ENCODE measurements around the gene OXCT1.

The OXCT1 gene

GRCh38 chr5:41869724-41870626 is at the start of gene OXCT1:
Gene OXCT1 (minus strand): TSS chr5:41870425. CDS start chr5:41870358, 67 bp downstream.
- in situ Hi-C loops (cut with HindIII; ENCODE audit: low sequenced_read_pairs): loop anchor here (10.0 kb wide), 1 partner anchor 195 kb away; no protein-coding TSS in a partner anchor

GRCh38 chr5:41918105-41918504 is 47.9 kb upstream of the OXCT1 start:
- in situ Hi-C loops (cut with HindIII; ENCODE audit: low sequenced_read_pairs): no loop called here

GRCh38 chr5:41908374-41909079 is 38.3 kb upstream of the OXCT1 start:
- in situ Hi-C loops (cut with HindIII; ENCODE audit: low sequenced_read_pairs): no loop called here

DNA sequence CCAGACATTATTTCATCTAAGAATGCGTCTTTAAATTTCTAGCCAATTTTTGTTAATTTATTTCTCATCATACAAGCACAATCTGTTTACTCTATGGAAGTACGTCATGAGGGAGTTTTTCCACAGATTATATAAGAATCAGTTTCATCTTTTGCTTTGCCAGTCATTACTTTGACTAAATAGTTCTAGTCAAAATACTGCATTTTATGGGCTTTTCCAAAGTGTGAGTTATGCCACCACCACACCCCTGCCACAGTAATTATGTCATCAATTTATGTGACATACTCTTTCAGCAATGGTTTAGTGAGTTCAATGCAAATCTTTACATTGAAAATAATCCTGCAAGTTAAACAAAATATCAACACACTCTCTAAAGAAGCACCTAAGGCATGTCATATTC is 35.9 kb upstream of the OXCT1 start:
- in situ Hi-C loops (cut with HindIII; ENCODE audit: low sequenced_read_pairs): no loop called here

GRCh38 chr5:41903892-41904799 is 33.9 kb upstream of the OXCT1 start, which contains the start of gene RIMOC1:
Gene RIMOC1 (plus strand): TSS chr5:41904344. CDS start chr5:41904368, 24 bp downstream.
- in situ Hi-C loops (cut with HindIII; ENCODE audit: low sequenced_read_pairs): no loop called here

GRCh38 chr5:41903382-41903891 is 33.2 kb upstream of the OXCT1 start:
- in situ Hi-C loops (cut with HindIII; ENCODE audit: low sequenced_read_pairs): no loop called here

- in situ Hi-C loops (cut with HindIII; ENCODE audit: low sequenced_read_pairs): no loop called here
Observed at GRCh38 chr5:41896230-41896629, 26.0 kb upstream of the OXCT1 start.

- in situ Hi-C loops (cut with HindIII; ENCODE audit: low sequenced_read_pairs): no loop called here
Observed at GRCh38 chr5:41893074-41893851, 23.0 kb upstream of the OXCT1 start.

DNA sequence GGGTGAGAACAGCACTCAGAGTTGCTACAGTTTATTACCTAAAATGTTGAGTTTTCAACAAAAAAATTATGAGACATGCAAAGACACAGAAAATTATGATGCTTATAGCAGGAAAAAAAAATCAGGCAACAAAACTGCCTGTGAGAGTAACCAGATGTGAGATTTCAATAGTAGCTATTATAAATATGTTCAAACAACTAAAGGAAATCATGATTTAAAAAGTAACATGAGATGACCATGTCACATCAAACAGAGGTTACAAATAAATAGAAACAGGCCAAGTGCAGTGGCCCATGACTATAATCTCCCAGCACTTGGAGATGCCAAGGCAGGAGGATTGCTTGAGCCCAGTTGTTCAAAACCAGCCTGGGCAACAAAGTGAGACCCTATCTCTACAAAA is 21.8 kb upstream of the OXCT1 start:
- in situ Hi-C loops (cut with HindIII; ENCODE audit: low sequenced_read_pairs): no loop called here

DNA sequence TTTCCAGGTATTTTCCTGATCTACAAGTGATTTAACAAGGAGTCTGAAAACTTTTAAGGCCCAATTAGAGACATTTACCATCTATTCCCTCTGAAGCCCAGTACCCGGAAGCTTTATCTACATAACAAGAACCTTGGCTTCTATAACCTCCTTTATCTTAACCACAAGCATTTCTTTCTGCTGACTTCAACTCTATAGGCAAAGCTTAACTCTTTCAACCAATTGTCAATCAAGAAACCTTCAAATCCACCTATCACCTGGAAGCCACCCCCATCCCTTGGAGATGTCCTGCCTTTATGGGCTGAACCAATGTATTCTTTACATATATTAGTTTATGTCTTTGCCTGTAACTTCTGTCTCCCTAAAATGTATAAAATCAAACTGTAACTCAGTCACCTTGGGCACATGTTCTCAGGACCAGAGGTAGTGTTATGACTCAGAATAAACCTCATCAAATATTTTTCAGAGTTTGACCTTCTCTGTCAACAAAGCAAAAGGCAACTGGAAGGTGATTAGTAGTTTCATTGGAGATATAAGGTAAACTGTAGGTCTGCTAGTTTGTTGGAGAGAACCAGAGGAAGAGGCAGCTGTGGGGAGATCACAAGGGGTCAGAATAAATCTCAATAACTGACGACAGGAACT is 21.0 kb upstream of the OXCT1 start:
- in situ Hi-C loops (cut with HindIII; ENCODE audit: low sequenced_read_pairs): no loop called here

DNA sequence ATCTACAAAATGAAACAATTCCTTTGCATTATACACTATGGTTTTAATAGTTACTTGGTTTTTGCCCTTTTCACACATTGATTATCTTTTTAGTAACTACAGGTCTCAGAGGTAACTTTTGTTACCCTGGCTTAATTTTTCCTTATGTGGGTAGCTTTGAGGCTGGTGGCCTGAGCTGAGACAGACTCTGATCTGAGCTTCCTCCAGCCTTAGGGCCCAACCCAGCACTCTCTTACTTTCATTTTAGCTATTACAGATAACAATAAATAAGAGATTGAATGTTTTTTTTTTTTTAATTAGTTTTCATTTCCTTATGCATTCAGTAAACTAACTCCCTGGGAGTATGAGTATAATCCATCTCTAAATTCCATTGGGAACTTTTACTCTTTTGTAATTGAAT is 15.1 kb upstream of the OXCT1 start:
- in situ Hi-C loops (cut with HindIII; ENCODE audit: low sequenced_read_pairs): no loop called here

- in situ Hi-C loops (cut with HindIII; ENCODE audit: low sequenced_read_pairs): no loop called here
Observed at GRCh38 chr5:41883936-41884335, 13.7 kb upstream of the OXCT1 start.

DNA sequence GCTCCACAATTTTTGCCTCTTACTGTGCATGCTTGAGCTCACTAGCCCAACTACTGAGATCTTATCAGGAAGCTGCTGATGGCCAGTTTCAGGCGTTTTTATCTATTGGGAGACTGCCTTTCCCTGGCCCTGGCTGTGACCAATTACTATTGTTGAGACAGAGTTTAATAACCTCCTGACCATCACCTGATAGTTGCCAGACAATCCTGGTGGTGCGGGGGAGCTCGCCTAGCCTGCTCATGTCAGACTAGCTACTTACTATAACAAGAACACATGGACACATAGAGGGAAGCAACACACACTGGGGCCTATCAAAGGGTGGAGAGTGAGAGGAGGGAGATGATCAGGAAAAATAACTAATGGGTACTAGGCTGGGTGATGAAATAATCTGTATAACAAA is 13.0 kb upstream of the OXCT1 start:
- in situ Hi-C loops (cut with HindIII; ENCODE audit: low sequenced_read_pairs): no loop called here

- in situ Hi-C loops (cut with HindIII; ENCODE audit: low sequenced_read_pairs): no loop called here
Observed at GRCh38 chr5:41882765-41883164, 12.5 kb upstream of the OXCT1 start.

- in situ Hi-C loops (cut with HindIII; ENCODE audit: low sequenced_read_pairs): no loop called here
Observed at GRCh38 chr5:41878643-41879478, 8.6 kb upstream of the OXCT1 start.

GRCh38 chr5:41878173-41878572 is 7.9 kb upstream of the OXCT1 start:
- in situ Hi-C loops (cut with HindIII; ENCODE audit: low sequenced_read_pairs): no loop called here

DNA sequence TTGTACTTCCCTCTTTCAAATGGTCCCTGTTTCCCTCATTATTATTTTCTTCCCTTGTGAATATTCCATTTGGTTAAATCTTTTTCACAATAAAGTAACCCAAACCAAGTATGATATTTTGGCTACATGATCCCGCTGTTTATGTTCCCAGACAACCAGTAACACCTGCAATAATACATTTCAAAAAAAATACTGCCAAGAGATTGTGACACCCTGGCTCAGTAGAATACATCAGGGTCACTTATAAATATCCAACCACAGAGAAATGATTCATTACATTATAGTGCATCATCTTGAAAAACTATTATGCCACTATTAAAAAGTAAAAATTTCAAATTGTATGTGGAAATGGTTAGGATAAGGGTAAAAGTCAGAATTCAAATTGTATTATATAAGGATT is 7.2 kb upstream of the OXCT1 start:
- in situ Hi-C loops (cut with HindIII; ENCODE audit: low sequenced_read_pairs): no loop called here

GRCh38 chr5:41876678-41877077 is 6.5 kb upstream of the OXCT1 start:
- in situ Hi-C loops (cut with HindIII; ENCODE audit: low sequenced_read_pairs): no loop called here

DNA sequence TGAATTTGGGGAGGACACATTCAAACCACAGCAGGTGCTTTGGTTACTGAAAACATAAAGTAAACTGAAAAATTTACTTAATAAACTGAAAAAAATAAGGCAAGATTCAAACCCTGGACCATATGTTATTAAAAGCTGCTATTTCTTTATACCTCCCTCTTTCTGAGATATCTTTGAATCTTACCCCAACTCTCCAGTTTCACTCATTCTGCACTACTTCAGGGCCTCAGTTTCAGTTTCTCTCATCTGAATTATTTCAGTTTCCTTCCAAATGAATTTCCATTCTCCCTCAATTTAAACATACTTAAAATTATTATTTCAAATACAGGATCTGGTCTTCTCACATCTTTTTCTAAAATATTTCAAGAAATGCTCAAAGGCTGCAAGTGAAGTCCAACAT is 4.9 kb upstream of the OXCT1 start:
- in situ Hi-C loops (cut with HindIII; ENCODE audit: low sequenced_read_pairs): no loop called here
